Stimulated activated naive CD8-positive, alpha-beta T cell treated with anti-CD3 and anti-CD28 coated beads, Interleukin-15, Interleukin-2, amounts not matched to agents 100 U/mL and 50 U/mL, for 24 hours (primary cell): Measurements from ENCODE around the gene USP13.
A peak's percentile ranks its signal among the peaks of the same experiment; 100 is the strongest.

Experiments
- ATAC-seq: fragments of 150-1000 bp; cut with Tn5 transposase; one replicate; pipeline ENCODE4 v1.10.0; 2021
- DNase-seq: peaks from one replicate; pipeline ENCODE4 v3.0.0; 2021

The USP13 gene

DNA sequence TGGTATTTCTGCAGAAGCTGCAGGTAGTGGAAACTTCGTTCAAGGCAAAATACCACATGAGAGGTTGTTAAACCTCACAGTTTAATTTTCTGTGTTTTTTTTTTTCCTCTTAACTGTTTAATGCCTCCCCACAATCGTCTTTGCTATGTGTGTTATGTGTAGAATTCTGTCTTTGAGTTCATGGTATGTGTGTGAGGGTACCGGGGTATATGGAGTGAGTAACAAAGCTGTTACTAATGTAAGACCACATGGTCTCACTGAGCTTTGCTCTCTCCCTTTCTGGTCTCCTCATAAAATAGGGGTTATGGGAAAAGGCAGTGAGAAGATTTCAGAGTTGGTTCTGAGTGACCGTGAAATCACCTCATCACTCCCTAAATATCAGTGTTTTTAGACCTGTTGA is 143.6 kb downstream of the USP13 start:
- ATAC-seq (no peak), DNase-seq (no peak)

DNA sequence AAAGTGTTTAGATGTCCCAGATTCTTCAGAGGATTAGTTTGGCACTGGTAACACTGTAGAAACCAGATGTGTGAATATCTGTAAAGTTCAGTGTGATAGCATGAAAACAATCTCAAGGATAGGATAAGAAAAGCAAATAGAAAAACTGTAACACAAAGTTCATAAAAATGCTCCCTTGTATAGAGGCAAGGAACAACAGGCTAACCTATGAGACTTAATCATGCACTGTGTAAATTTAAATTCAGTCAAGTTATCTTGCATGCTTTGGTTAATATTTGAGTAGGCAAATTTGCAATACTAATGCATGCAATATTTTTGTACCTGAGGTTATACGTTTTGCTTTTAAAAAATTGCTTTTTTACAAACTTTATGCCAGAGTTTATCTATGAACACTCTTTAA is 144.4 kb downstream of the USP13 start:
- DNase-seq (no peak), ATAC-seq (no peak)

DNA sequence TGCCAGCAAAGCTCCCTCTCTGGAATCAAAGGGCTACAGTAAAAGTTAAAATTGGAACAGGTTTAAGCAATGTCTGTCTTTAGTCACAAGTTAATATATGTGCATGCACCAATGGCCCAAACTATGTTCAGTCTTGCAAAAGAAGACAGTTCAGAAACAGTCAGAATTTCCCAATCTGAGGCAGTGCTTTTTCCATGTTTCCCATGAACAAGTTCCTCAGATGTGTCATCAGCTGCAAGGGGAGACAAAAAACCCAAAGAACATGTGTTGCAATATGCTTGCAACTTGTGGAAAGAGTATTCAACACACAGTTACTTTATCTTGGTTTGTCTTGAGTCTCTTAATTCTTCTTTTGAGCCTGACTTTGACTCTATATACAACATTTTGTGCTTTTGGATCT is 148.4 kb downstream of the USP13 start:
- no peak for ATAC-seq

DNA sequence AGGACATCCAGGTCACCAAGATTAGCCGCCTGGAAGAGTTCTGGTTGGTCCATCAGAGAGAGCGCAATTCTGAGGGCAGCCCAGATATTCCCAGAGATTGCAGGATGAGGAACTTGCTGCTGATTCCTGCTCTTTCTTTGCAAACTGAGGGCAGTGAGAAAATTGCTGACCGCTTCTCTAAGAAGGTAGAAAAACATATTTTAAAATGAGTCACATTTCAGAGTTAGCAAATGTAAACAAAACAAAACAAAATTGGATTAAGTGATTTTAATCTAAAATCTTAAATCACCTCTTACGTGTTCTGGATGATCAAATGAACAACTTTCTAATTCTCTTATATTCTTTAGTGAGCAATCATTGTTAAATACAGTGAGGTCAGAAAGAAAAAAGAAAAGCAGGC is 149.0 kb downstream of the USP13 start:
- DNase-seq, result no peak
- no peak for ATAC-seq

More for the DNA sequence above, 148.4 kb downstream of the USP13 start:
- DNase-seq, result no peak

DNA sequence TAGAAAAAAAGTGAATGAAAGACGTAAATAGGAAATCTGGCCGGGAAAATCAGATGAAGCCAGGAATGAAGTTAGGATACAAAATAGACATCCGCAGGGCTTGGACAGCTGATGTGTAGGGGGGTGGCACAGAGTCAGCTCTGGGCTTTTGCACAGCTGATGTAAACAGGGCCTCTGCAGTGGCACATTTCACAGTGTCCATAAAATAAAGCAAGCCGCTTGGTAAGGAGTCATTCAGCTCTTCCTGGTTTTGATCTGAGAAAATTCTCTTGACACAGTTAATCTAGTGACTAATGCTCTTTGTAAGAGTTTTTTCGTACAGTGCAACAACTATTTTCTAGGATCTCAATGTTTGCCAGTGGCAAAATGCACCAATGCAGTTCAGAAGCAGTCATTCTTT is 153.3 kb downstream of the USP13 start:
- ATAC-seq (no peak), DNase-seq (no peak)

DNA sequence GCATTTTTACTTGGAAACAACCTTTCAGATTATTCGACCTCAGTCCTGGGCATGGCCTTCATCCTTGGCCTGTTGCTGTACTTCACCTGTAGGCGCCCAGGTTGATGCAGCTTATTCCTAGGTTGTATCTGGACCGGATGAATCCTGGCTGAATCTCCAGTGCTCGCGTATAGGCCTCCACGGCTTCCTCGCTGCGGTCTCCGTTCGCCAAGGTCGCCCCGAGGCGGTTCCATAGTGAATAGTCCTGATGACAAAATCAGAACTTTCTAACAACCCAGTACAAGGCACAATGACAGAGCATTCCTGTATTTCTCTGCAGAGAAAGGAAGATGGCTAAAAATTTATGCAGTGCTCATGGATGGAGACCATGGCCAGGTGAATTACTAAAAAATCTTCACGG is 154.7 kb downstream of the USP13 start:
- ATAC-seq (no peak), DNase-seq (no peak)

DNA sequence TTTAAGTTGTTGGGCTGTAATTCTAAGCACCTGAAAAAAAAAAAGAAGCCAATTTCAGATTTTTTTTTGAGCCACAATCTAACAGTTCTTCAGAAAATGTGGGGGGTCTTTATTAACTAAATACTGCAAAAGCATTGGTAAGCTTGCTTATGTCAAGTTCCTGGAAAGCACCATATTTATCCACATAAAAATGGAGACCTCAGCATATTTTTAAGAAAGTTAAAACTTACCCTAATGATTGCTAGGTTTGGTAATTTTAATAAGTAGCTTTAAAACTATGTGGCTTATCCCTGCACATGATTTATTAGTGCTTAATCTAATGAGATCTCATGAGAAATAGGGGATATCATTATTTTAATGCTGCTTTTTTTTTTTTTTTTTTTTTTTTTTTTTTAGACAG is 156.8 kb downstream of the USP13 start:
- DNase-seq (no peak), ATAC-seq (no peak)

DNA sequence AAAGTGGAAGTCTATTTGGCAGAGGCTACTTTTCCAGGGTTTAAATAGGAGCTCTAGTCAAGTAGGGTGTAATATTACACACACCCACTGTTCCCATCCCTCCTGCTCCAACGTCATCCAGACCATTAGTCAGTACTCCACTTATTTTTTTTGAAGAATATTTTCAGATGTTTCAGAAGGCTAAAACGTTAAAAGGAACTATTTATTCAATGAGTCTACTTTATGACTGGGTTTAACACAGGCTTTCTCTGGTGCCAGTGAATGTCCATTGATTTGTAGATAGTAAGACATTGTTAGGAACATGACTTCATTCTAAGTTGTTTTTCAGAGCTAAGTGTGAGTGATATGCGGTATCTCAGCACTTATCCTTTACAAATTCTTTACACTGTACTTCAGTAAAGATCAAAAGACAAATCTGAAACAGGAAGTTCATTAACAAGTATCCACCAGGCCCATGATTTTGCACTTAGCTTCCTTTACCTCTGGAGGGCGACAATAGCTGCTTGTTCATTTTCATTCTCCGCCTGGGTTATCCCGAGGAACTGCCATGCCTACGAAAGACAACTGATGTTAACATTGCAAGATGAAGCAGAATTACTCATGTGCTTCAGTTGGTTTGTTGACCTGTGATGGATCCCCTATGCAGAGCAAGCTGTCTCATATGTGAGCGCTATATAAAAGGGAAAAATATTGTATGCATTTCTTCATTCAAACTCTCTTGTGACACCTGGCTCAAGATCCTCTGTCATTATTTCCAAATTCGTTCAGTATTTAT is 158.7 kb downstream of the USP13 start:
- ATAC-seq (peak; percentile 57), DNase-seq (peak; percentile 6)

DNA sequence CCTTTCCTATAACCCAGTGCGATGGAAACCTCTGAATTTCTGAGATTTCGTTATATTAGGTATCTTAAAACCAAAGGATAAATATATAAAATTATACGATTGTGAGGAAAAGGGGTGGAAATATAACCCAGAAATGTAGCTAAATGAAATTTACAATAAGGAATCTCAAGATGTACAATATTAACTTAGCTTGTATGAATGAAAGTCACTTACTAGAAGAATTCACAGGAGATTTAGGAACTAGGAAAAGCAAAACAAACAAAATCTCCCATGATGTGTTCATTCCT is 159.2 kb downstream of the USP13 start:
- DNase-seq, result no peak
- no peak for ATAC-seq

DNA sequence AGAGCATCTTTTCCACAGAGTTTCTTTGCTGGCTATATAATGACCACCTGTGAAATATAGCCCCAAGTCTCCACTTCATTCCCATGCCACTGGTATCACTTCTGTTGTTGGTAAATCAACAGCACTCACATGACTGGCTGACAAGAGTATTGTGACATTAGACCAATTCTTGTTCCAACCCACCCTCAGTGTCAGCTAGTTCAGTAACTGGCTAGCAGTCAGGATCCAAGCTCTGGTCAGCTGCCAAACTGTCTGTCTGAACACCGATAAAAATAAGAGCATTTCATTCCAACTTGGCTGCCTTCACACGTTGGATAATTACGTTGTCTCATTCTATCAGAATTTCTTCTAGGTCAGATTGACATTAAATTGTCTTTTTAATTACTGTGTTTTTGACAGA is 166.5 kb downstream of the USP13 start:
- ATAC-seq, result no peak
- DNase-seq, result no peak

DNA sequence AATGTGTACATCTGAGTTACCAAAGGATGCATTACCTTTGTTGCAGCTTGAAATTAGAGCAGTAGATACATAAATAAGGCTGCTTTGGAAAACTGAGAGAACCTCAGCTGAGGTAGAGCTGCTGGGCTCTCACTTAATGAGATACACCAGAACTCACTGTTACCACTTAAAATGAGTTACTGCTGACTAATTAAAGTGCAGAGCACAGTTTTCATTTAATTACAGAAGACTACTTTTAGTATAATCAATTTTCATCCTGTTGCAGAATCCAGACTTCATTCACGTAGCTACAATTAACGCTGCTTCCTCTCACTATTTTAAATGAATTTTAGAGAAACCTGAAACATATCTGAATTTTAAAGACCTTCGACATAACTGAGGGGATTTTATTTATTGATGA is 169.5 kb downstream of the USP13 start:
- ATAC-seq (no peak), DNase-seq (no peak)

DNA sequence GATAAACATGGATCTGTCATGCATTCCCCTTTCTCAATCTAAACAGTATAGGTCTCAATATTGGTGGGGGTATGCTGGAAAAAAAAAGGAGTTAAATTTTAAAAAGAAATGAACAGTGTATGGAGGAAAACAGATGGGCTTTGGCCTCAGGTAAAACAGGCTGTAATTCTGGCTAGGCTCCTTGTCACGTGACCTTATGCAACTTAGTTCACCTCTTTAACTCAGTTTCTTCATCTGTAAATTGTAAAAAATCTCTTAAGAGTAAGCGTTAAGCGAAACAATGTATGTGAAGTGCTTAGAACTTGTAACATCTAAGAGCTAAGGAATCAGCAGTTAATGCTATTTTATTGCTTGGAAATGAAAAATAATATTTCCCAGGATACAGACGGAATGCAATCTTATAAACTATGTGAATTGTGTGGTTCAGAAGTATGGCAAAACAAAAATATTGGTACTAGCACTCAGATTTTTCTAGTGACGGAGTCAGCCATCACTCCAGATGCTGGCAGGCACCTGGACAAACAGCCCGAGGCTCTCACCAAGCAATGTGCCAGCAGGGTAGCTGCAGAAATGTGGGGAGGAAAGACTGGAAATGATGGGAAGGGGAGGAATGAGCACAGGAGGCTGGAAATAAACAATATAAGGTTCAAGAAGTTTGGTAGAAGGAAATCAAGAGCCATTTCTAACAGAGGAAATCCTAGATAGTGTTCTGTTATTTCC is 172.8 kb downstream of the USP13 start:
- ATAC-seq, result no peak
- no peak for DNase-seq

DNA sequence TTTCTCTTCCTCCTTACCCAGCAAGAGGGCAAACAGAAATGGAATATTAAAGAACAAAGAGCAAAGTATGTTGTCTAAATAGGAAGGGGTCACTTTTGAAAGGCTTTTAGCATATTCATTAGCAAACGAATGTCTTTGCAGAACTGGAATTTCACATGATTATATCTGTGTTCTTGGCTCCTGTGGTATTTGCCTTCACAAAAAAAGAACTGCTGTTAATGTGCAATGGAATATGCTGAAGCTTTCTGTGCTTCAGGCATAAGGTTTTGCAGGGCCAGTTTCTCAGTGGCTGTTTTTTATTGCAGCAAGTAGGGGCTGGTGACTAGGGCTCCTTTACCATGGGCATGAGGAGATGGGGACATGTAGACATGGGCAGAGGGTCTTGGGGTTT is 173.4 kb downstream of the USP13 start:
- ATAC-seq (no peak), DNase-seq (no peak)

DNA sequence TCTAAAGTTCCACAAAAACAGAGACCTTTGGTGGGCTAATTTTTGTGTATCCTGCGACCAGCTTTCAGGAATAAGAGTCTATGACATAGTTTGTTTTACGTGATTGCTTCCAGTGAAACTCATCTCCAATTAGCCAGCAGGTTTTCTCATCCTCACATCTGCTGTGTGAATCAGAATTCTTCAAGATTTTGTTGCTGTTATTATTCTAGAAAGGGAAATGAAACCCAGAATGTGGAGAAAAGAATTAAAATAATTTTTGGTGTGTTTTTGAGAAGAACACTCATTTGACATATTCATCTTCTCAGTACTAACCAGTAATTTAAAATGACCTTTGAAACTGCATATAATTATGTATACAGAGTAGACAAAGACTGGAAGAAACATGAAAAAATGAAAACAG is 175.9 kb downstream of the USP13 start:
- no peak for DNase-seq
- no peak for ATAC-seq

DNA sequence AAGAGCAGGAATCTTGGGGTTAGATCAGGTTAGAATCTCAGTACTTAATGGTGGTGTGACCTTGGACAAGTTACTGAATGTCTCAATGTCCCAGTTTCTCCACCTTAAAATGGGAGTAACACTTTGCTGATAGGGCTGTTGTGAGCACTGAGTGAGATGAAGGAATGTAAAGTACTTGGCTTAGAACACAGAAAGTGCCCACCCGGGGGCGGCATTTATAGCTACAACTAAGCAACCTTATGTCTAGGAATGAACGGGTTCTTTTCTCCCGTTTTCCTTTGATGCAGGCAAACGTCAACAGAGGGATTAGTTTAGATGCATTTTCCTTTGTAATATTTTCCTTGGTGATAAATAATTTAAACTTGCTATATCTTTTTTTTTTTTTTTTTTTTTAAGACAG is 176.6 kb downstream of the USP13 start:
- DNase-seq, result no peak
- ATAC-seq, result no peak

DNA sequence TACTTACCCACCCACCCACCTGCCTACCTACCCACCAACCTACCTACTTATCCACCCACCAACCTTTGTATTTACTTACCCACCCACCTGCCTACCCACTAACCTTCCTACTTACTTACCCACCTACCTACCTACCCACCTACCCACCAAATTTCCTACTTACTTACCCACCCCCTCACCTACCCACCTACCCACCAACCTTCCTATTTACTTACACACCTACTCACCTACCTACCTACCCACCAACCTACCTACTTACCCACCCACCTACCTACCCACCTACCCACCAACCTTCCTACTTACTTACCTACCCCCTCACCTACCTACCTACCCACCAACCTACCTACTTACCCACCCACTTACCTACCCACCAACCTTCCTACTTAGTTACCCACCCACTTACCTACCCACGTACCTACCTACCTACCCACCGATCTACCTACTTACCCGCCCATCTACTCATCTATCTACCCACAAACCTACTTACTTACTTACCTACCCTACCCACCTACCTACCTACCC is 179.6 kb downstream of the USP13 start:
- ATAC-seq (no peak), DNase-seq (no peak)

DNA sequence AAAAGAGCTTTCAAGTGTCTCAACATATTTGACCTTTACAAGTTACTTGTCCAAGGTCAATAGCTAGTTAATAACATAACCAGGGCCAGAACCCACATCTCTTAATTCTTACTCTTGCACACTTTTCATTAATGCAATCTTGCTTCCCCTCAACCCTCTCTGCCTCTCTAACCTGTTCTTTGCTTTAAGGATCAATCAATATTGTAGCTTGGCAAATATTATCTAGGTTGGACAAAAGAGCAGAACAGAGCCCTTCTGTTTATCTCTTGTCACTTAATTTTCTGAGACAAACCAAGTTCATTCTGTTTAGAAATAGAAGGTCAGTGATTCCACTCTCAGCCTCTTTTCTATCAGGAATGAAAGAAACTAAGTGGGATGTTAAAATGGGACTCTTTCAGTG is 180.5 kb downstream of the USP13 start:
- no peak for ATAC-seq
- DNase-seq, result no peak

DNA sequence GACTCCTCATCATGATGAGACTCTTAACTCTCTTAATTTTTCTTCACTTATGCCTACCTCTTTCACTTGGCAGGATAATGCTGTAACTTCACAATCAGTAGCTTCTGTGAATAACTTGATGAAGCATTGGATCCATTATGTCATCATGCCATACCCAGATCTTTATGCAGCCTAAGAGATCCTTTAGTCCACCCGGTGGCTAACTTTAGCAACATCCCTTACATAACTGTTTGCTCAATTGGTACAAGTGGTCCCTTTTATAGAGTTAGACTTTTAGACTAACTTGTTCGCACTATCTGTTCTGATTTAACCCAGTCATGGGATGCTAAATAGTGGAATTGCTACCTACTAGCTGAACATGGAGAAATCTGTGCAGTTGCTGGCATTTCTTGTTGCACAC is 184.5 kb downstream of the USP13 start:
- no peak for DNase-seq
- no peak for ATAC-seq
